Measurements from ENCODE around the gene PPM1L.

PPM1L gene

DNA sequence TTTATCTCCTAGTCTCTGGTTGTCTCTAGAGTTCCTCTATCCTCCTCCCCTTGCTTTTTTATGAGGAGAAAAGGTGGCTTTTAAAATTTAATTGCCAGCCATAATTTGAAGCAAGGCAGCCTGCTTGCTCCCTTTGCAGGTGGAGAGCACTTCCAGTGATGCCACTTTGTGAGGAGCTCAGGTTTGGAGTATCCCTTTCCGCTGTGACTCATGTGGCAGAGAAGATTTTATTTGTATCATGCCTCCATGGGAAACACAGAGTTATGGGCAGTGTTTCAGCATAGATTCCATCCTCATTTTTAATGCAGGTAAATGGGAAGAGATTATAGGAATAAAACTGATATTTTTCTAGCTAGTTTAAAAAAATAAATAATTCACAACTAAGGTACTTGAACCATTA, 7.0 kb downstream of the PPM1L start:
- DNase-seq (ENCODE audit: low read depth in 3 of 3) = no peak

DNA sequence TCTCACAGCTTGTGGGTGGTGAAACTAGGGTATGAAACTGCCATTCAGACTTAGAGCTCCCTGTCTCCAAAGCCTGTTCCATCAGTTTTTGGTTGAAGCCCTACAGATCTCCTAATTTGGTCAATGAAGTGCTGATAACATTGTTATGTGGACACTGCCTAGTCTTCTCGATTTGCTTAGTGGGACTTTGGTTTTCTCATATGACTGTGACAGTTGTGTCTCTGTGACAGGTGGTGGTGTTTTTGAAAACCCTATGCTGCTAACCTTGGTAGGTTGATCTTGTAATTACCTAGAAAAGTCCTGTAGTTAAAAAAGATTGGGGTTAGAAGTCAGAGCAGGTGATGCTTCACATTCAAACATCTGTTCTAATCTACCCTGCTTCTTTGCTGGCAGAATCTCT, 9.2 kb downstream of the PPM1L start:
- no peak for DNase-seq (ENCODE audit: low read depth in 3 of 3)

DNA sequence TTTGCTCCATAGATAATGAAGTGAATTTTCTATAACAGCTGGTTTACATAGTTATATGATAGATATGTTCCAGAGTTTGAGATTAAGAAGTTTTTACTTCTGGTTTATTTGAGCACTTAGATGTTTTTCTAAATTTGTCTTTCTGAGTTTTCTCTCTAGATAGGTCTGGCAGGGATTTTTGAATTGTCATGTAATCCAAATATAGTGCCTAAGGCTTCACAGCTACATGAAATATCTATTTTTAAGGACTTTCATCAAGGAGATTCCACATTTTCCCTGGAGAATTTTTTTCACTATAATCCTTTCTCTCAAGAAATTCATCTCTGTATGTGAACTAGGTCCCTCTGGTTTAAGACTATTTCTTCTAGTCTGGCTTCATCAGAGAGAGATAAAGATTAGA, 12.0 kb downstream of the PPM1L start:
- DNase-seq (ENCODE audit: low read depth in 3 of 3) = no peak

DNA sequence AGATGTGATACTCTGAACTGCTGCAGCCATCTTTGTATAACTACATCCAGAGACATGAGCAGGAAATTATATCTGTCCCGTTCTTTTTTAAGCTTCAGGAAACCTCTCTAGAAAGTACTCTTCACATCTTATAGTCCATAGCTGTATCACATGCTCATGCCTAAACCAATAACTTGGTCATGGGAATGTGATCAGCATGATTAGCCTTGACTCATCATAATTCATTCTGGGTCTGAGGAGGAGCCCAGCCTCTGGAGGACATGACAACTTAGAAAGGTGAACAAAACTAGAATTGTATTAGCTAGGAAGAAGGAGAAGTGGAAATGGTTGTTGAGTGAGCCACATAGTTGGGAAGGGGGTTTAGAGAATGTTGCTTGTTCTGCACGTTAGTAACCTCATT, 12.9 kb downstream of the PPM1L start:
- DNase-seq (ENCODE audit: low read depth in 3 of 3) = no peak

DNA sequence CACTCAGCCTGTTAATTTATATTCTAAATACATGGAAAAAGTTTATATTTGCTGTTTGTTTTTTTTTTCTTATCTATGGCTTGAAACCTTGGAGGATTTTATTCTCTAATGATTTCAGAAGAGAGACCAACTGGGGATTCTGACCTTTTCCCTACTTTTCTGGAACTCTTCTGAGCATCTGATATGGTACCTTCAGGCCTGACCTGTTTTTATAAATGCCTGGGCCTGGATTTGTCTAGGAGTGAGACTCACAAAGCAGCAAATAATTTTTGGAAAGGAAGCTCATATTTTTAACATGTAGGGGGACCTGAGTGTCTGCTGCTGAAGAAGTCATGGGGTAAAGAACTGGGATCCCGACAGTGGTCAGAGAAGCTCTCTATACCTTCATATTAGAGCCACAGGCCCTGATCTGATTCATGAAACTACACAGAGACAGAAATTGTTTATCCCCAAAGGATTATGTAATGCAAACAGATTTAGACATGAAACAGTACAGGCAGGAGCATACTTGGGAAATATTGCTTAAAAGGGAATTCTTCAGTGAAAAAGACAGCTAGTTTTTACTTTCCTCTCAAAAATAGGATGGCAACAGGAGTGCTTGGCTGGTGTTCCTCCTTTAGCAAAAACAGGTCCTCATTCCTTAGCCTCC, 15.9 kb downstream of the PPM1L start:
- no peak for DNase-seq (ENCODE audit: low read depth in 3 of 3)

DNA sequence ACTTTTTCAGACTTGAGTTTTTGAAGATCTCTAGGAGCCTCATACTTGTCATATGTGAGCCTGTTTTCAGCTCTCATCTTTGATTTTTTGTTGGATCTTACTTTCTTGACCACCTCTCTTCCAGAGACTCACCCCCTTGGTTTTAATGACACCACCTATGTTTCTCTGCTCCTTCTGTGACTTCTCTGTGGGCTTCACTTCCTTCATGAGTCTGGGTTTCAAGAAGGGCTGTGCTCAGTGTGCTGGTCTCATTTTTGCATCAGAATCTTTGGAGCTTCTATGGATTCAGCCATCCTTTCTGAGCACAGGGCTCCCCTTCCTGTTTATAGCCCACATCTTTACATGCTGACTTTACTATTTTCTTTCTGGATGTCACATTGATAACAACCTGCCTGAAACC, 17.7 kb downstream of the PPM1L start:
- DNase-seq (ENCODE audit: low read depth in 3 of 3) = no peak

DNA sequence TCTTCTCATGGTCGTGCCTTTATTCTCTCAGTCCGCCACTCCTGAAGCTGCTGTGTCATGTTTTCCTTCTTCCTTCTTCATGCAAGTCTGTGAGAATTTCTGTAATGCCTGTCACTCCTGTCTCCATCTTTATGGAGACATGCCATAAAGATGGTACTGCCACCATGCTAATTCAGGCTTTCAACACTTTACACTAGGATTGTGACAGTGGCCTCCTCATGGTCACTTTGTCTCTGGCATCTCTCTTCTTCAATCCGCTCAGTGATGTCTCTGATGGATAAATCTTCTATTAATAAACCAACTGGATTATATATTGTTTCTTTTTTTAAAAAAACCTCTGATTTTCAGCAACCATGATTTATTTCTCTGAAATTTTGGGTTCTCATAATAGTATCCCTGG, 18.1 kb downstream of the PPM1L start:
- DNase-seq (ENCODE audit: low read depth in 3 of 3) = no peak

DNA sequence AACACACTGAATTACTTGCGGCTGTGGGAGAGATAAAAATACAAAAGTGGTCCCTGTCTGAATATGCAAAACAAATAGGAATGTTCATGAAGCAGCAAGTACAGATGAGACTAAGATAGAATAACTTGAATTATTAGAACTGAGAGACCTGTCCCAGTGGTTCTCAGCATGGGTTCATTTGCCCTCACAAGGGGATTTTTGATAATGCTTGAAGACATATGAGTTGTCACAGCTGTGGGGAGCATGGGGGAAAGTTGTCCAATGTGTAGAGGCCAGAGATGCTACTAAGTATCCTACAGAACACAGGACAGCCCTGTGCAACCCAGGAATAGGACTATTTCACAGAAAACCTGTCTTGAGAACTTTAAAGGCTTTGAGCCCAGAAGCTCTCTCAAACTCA, 22.4 kb downstream of the PPM1L start:
- no peak for DNase-seq (ENCODE audit: low read depth in 3 of 3)

DNA sequence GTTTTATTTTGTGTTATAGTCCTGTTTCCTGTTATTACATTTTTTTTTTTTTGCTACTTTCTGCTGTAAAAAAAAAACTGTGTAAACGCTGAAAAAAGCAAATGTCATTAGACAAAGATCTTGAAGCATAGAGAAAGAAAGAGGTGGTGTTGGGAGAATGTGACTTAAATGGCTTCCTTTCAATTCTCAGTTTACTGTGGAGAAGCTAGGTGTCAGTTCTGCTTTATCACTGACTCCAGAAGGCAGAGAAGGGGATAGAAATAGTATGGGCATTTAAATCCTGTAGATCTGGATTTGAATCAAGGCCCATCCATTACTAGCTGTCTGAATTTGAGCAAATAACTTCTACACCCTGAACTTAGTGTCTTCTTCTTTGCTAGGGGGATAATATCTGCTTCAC, 23.0 kb downstream of the PPM1L start:
- no peak for DNase-seq (ENCODE audit: low read depth in 3 of 3)

DNA sequence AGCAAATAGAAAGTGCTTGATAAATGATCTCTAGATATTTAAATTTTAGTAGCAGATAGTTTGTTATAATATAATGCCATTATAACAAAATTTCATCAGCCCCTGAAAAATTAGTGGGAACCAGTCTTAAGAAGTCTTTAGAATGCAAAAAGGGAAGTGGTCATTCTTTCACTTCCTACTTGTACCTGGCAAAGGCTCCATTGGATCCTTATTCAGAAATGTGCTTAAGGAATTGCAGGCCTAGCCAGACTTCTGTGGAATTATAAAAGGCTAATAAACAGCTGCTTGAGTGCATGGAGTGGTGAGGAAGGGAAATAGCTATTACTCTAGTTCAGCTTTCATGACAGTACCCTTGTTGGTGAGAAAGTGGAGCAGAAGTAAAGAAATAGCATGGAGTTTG, 24.2 kb downstream of the PPM1L start:
- no peak for DNase-seq (ENCODE audit: low read depth in 3 of 3)

DNA sequence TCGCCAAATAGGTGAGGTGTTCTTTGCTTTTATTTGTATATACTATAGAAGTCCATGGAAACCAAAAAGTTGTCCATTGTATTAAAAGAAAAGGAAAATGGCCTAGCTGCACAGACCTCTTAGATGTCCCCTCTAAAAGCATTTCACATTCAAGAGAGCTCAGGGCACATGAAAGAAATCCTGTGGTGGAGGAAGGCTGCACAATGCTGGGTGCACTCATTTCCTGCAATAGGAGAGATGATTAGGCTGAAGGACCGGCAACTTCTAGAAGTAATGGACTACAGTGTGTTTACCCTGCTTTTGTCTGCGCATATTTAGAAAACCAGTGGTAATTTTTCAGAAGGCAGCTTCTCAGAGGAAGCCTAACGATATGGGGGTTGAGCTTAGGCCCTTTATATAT, 25.4 kb downstream of the PPM1L start:
- no peak for DNase-seq (ENCODE audit: low read depth in 3 of 3)

DNA sequence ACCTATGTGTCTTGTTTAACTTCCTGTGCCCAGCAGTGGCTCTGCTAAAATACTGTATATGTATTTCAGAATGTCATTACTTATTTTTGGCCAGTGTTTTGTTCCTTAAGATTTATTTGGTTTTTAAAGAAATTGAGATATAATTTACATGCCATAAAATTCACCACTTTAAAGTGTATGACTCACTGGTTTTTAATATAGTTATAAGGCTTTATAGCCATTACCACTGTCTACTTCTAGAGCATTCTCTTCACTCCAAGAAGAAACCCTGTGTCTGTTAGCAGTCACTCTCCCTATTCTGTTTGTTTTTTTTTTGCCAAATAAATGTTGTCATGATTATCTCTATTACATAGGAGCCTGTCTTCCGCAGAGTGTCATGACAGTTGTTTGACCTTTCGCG, 25.8 kb downstream of the PPM1L start:
- DNase-seq (ENCODE audit: low read depth in 3 of 3) = no peak

DNA sequence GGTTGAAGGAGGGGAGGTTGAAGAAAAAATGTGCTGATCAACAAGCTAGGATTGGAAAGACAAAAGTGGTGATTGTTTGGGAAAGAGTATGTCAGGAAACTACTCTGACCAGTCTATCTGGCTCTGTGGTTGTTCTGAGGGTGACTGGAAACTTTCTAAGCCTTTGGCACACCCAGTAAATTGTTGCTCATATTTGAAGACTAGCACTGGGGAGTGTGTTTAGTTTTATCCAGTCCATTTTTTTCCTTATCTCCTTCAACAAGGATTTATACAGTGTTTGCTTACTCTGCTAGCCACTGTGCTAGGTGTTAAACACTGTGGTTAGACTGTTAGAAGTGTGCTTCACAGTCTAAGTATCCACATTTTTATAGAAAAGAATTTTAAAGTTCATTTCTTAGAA, 28.8 kb downstream of the PPM1L start:
- no peak for DNase-seq (ENCODE audit: low read depth in 3 of 3)

DNA sequence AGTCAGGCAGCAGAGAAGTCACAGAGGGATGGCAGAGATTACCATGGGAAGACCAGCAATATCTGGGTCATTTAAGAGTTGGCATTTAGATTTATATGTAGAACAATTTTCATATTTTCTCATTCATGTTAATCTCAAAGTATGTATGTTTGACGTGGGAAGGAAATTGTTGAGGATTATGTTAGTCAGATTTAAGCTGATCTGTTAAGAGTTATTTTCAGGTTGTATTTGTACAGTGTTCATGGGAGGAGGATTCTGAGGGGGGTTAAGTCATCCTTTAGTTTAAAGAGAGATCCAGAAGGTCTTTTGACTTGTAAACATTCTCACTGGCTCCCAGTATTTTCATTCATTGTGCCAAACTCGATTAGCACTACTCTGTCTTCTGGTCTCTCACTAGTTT, 34.7 kb downstream of the PPM1L start:
- no peak for DNase-seq (ENCODE audit: low read depth in 3 of 3)

DNA sequence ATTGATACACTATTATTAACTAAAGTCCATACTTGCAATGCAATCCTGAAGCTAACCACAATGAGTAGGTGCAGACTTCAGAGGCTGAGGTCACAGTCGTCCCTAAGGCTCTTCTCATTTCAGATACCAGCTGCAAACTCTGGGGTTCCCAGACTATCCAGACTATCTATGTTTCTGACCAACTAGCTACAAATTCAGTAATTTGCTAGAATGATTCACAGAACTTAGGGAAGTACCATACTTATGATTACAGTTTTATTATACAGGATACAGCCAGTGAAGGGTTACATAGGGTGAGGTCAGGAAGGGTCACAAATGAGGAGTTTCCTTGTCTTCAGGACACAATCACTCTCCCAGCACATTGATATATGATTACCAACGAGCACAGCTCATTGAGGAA, 36.5 kb downstream of the PPM1L start:
- no peak for DNase-seq (ENCODE audit: low read depth in 3 of 3)

DNA sequence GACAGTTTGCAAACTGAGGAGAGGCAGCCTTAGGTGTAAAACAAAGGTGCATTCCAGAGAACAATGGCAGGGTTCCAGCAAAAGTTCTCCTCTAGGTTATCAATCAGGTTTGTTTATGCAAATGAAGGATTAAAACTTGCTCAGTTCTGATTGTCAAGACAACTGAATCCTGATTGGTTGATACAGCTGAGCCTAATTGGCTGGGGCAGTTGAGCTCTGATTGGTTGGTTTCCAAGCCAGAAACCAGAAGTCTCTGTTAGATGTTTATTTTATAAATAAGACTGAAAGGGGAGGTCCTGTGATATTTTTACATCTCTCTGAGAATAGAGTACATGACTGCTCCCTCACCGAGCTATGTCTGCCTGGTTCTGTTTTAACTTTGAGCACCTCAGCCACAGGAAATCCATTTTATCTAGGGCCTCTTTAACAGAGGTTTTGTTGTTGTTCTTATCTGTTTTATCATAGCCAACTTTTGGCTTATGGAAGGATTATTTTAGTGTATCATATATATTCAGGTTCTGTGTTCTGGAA, 37.8 kb downstream of the PPM1L start:
- no peak for DNase-seq (ENCODE audit: low read depth in 3 of 3)

DNA sequence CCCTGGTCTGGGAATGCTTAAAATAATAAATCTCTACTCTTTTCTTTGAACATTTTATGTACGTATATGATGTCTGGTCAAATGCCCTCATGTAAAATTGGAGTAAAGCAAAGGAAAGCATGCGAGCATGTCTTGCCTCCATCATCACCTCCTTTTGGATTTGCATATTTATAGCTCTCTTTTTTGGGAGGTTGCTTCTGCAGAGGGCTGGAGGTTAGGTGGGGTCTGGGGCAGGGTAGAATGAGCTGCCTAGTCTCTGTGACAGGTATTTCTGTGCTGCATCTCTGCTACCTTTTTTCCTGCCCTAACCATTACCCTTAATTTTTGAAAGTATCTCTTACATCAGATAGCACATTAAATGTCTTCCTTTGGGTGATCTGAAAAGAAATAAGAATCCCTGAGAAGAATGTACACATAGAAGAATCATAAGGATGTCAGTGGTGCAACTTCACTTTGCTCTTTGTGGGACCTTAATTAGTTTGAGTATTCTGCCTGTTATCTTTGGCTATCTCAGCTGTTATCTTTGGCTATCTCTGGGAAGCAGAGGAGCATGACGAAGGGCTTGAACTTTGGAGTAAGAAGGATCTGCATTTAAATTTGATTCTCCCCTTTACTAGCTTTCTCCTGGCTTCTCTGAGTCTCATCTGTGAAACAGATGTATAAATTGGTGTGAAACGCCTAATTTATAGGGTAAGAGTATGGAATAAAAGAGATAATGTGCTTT, 40.2 kb downstream of the PPM1L start:
- no peak for DNase-seq (ENCODE audit: low read depth in 3 of 3)

DNA sequence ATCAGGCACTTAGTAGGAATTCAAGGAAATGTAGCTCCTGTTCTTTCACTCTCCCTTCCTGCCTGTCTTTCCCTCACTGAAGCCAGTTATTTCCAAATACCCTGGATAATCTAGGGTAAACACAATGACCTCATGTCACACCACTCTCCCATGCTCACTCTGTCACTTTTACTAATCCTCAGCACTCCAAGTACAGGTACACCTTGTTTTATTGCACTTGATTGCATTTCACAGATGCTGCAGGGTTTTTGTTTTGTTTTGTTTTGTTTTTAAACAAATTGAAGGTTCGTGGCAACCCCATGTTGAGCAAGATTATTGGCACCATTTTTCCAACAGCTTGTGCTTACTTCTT, 40.8 kb downstream of the PPM1L start:
- no peak for DNase-seq (ENCODE audit: low read depth in 3 of 3)

DNA sequence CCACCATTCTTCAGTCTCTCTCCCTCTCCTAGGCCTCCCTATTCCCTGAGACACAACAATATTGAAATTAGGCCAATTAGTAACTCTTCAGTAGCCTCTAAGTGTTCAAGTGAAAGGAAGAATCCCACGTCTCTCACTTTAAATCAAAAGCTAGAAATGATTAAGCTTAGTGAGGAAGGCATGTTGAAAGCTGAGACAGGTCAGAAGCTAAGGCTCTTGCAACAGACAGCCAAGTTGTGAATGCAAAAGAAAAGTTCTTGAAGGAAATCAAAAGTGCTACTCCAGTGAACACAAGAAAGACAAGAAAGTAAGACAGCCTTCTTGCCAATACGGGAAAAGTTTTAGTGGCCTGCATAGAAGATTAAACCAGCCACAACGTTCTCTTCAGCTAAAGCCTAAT, 41.3 kb downstream of the PPM1L start:
- no peak for DNase-seq (ENCODE audit: low read depth in 3 of 3)

DNA sequence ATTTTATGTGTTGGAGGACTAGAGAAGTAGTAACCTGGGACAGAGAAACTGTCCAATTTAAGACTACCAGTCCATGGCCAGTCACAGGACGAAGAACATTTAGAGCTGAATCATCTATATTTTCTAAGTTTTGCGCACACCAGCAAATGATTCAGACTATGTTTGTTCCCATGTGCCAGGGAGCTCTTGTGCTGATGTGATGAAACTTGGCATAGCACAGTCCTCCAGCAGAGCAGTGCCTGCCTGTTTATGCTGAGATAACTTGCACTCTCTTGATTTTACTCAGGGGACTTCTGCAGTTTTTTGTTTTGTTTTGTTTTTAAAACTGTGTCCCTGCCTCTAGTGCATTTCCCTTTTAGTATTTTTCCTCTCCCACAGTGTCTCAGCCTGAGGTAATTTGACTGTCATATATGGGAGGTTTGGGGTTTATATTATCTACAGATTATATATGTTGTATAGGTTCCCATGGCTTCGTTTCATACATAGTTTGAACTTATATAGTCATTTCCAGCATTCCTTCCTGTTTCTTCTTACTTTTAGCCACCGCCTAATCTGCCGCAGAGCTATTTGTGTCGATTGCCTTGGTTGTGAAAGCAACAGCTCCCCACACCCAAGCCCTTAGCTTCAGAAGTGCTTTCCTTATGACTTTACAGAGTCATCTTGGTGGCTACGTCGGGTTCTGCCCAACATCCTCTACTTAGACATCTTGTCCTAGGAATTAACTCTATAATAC, 45.5 kb downstream of the PPM1L start:
- DNase-seq (ENCODE audit: low read depth in 3 of 3) = peak in 2 of 3 experiments; percentile 3 to 9

DNA sequence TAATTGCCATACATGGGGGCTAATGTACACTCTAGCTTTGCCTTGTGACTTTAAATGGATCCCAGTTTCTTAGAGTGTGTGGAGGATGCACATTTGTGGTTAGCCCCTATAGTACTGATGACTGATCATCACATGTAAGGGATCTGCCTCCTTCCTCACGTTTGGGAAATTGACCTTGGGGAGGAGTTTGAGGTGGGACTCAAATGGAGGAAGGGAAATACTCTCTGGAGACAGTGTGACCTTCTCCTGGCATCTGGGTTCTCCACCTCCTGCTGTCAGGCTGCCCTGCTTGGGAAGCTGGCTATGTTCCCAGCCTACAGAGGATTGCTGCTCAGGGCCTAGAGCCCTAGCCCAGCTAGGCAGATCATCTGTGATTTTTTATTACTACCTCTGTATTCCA, 48.7 kb downstream of the PPM1L start:
- DNase-seq (ENCODE audit: low read depth in 3 of 3) = no peak

DNA sequence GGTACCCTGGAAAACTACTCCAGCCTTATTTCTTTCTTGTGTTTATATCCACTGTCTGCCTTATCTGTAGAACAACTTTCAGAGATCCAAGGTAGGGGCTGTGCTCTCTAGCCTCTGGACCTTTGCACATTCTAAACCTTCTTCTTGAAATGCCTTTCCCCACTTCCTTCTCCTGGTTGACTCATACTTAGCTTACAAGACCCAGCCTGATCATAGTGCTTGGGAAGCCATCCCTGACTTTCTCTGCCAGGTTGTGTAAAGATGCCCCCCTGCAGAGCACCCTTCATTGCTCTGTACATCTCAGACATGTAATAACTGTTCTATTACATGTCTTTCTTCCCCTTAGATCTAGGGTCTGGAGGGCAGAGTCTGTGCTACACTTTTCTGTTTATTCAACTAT, 50.1 kb downstream of the PPM1L start:
- DNase-seq (ENCODE audit: low read depth in 3 of 3) = no peak

DNA sequence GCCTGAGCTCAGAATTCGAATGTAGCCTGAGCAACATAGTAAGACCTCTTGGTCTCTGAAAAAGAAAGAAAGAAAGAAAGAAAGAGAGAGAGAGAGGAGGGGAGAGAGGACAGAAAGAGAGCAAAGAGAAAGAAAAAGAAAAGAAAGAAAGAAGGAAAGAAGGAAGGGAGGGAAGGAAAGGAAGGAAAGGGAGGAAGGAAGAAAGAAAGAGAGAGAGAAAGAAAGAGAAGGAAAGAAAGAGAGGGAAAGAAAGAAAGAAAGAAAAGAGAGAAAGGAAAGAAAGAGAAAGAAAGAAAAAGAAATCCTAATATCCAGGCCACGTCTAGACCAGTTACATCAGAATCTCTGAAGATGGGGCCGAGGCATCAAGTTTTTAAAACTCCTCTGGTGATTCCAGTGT, 50.7 kb downstream of the PPM1L start:
- DNase-seq (ENCODE audit: low read depth in 3 of 3) = no peak
